ENCODE measurements around the gene SELENOV.

DNA sequence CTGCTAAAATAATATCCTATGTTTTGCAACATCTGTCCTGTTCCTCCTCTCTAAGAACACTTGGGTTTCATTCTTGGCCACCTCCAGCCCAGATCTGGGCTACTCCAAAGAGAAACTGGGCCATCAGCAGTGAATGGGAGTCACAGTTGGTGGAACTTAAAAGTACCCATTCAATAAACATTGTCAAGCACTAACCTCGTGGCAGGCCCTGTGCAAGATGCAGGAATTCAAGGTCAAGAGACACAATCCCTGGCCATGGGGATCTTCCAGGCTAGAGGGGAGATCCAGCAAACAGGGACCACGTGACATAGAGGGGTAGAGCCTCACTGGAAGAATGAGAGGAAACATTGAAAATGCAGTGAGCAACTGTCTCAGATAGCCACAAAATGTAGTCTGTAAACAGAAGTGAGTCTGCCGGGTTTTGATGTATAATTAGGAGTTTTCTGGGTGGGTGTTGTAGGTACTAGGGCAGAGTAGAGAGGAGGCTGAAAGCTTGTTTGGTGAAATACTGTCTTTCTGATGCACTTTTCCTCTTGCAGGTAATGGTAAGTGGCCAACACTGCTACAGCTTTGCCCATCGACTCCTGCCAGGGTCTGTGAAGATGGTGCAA, 39.9 kb downstream of the SELENOV start:
- no peak for TF ChIP-seq EZH2phosphoT487 (IDR thresholded peaks at IDR 0.05; ENCODE audit: insufficient read depth, low read depth)
- TF ChIP-seq EZH2 (IDR thresholded peaks at IDR 0.05; ENCODE audit: insufficient read depth, poor library complexity, severe bottlenecking): no peak

All from GM23248 (cell line).